ENCODE data around the gene LYPD6B.

Gene LYPD6B

GRCh38 chr2:149064365-149064841 lies 25.9 kb downstream of the LYPD6B start:
- TF ChIP-seq CTCF (conservative IDR thresholded peaks at IDR 0.05; ENCODE audit: low read depth): no peak
- no peak for DNase-seq (ENCODE audit: low spot score)
- ChIA-PET POLR2A (ENCODE audit: low non-redundant PET) (no interaction called here), CTCF (no interaction called here)
- no peak overlapping the region for H3K27ac ChIP-seq

GRCh38 chr2:149064856-149065630 lies 26.5 kb downstream of the LYPD6B start:
- H3K27ac ChIP-seq: no peak overlapping the region
- CTCF ChIA-PET: no interaction called here
- DNase-seq (ENCODE audit: low spot score): no peak
- no peak for TF ChIP-seq CTCF (conservative IDR thresholded peaks at IDR 0.05; ENCODE audit: low read depth)
- POLR2A ChIA-PET (ENCODE audit: low non-redundant PET): no interaction called here

GRCh38 chr2:149068225-149068995 lies 29.9 kb downstream of the LYPD6B start:
- ChIA-PET POLR2A (ENCODE audit: low non-redundant PET) (no interaction called here), CTCF (no interaction called here)
- TF ChIP-seq CTCF (conservative IDR thresholded peaks at IDR 0.05; ENCODE audit: low read depth): no peak
- H3K27ac ChIP-seq: no peak overlapping the region
- no peak for DNase-seq (ENCODE audit: low spot score)

- POLR2A ChIA-PET (ENCODE audit: low non-redundant PET): no interaction called here
- no peak for DNase-seq (ENCODE audit: low spot score)
- TF ChIP-seq CTCF (conservative IDR thresholded peaks at IDR 0.05; ENCODE audit: low read depth): no peak
- CTCF ChIA-PET: no interaction called here
- no peak overlapping the region for H3K27ac ChIP-seq
Measured at GRCh38 chr2:149068996-149069888, 30.7 kb downstream of the LYPD6B start.

- H3K27ac ChIP-seq: no peak overlapping the region
- no peak for TF ChIP-seq CTCF (conservative IDR thresholded peaks at IDR 0.05; ENCODE audit: low read depth)
- no peak for DNase-seq (ENCODE audit: low spot score)
- CTCF ChIA-PET: no interaction called here
- POLR2A ChIA-PET (ENCODE audit: low non-redundant PET): no interaction called here
Measured at GRCh38 chr2:149070681-149071320, 32.3 kb downstream of the LYPD6B start.

GRCh38 chr2:149075105-149075504 lies 36.6 kb downstream of the LYPD6B start:
- no peak for TF ChIP-seq CTCF (conservative IDR thresholded peaks at IDR 0.05; ENCODE audit: low read depth)
- POLR2A ChIA-PET (ENCODE audit: low non-redundant PET): no interaction called here
- CTCF ChIA-PET: no interaction called here
- no peak overlapping the region for H3K27ac ChIP-seq
- no peak for DNase-seq (ENCODE audit: low spot score)
